Heart left ventricle (tissue), 16 donors: ENCODE data around the gene NEDD9. TPM values are rescaled to one million over a fixed set of nuclear protein-coding genes. Genes with fewer than 3 reads are reported as not detected.

Source experiments
- ATAC-seq, 4 donors: fragments of 200-7000 bp; cut with Tn5 transposase; one replicate each; pipeline ENCODE4 v1.9.1; 2020 to 2022; ENCODE audit warnings: moderate library complexity in 4 of 4, mild to moderate bottlenecking in 3 of 4, moderate number of reproducible peaks in 1 of 4
- DNase-seq, 5 donors: peaks; one replicate each; pipeline ENCODE4 v3.0.0-alpha.2; 2020
- H3K27ac ChIP-seq, 12 donors: fragments of 200-600 bp; sonication (generic) in 4 of 12; one replicate each; pipeline versions ENCODE4 v1.5.0 to v1.8.0; 2016 to 2022; ENCODE audit warnings: mild to moderate bottlenecking in 2 of 12
- H3K27me3 ChIP-seq, 9 donors: fragments of 200-600 bp; sonication (generic) in 2 of 9; one replicate each; pipeline versions ENCODE4 v1.5.1 to v1.8.0; 2016 to 2022; ENCODE audit warnings: mild to moderate bottlenecking in 3 of 9
- H3K36me3 ChIP-seq, 9 donors: fragments of 200-600 bp; sonication (generic) in 2 of 9; one replicate each; pipeline versions ENCODE4 v1.5.0 to v1.8.0; 2018 to 2022; ENCODE audit warnings: mild to moderate bottlenecking in 2 of 9
- H3K4me1 ChIP-seq, 12 donors: fragments of 200-600 bp; sonication (generic) in 4 of 12; one replicate each; pipeline versions ENCODE4 v1.5.0 to v1.8.0; 2016 to 2022; ENCODE audit warnings: mild to moderate bottlenecking in 3 of 12
- H3K4me3 ChIP-seq, 12 donors: fragments of 200-600 bp; sonication (generic) in 4 of 12; one replicate each; pipeline versions ENCODE4 v1.5.0 to v1.8.0; 2017 to 2022; ENCODE audit warnings: mild to moderate bottlenecking in 9 of 12, moderate library complexity in 4 of 12
- H3K9me3 ChIP-seq, 12 donors: fragments of 200-600 bp; sonication (generic) in 4 of 12; one replicate each; pipeline versions ENCODE4 v1.5.0 to v1.8.0; 2016 to 2022; ENCODE audit warnings: mild to moderate bottlenecking in 1 of 12
- POLR2A ChIP-seq, 2 donors: fragments of 450-650 bp; IDR thresholded peaks; one replicate each; pipeline ENCODE4 v1.6.1; 2017; ENCODE audit warnings: antibody characterized with exemption in 2 of 2, mild to moderate bottlenecking in 2 of 2, moderate library complexity in 2 of 2
- WGBS, 4 donors: extraction: QIAGEN DNeasy Blood & Tissue Kit in 2 of 4; methylation state at CpG; one replicate each; pipeline versions ENCODE4 v1.1.5 to v1.1.7; 2013 to 2018; 5-methylcytosine and 5-hydroxymethylcytosine counted together
- intact Hi-C, 10 donors: fragments of 100-400 bp; cut with DNase I; formaldehyde crosslinking; loops; one replicate each; pipeline versions ENCODE4 v1.11.1 to v1.14.2; 2022
- polyA plus RNA-seq, 2 donors: library from polyadenylated mRNA; stranded (reverse); fragments of 200-250 nt; gene quantifications; one replicate each; pipeline ENCODE4 v1.2.3, GENCODE V29; 2013
- total RNA-seq, 9 donors: library from RNA; depleted of rRNA in 2 of 9; stranded (reverse); fragments of >200 nt in 2 of 9; fragmentation: NEBNext Ultra II Directional in 3 of 9; extraction: Animal tissue kit (Norgen Biotek cat#: 25700) in 3 of 9; gene quantifications; one replicate each; pipeline versions ENCODE4 v1.1.0 to v1.2.4, GENCODE V29; 2016 to 2023
- TF ChIP-seq, protein P1 (sequence below), 12 donors: fragments of 200-600 bp; sonication (generic) in 4 of 12; IDR thresholded peaks; one replicate each; pipeline versions ENCODE4 v1.5.0 to v1.8.0; 2018 to 2022; ENCODE audit warnings: antibody characterized with exemption in 12 of 12, mild to moderate bottlenecking in 5 of 12
- donor health status: ischemic (EF 13 %, LVEDD 7.1; RV severe dilation, severe dysfunction).
- donor health status: healthy with polysubstance abuse.
- donor health status: DM: no; HTN: yes; CAD: no.
- donor health status: DM: no; HTN: no; CAD: no.
- donor health status: ischemic (EF 25% LVEDD 6.9; RV normal size, moderate dysfunction).
- donor health status: ischemic (EF 25% LVEDD 5.7; RV mildly dilated, moderate dysfunction).
- donor health status: healthy.
- donor health status: DM: yes; HTN: yes; CAD: no.
- donor health status: ischemic (EF 35%, LVEDD 5.7; RV mildly dilated, moderate dysfunction).
- donor health status: nonischemic (EF 11% LVEDD 7.7; RV severe dilation, severe dysfunction).
- donor health status: DM: yes; HTN: yes; CAD: no.
- donor health status: PGD.
- donor health status: ischemic (EF 29% LVEDD 5.4; RV normal size, mild dysfunction).
- donor health status: nonischemic (EF 23%, LVEDD 6.1; RV moderate dilation, normal function).

The NEDD9 gene
- total and polyA plus RNA-seq, 11 donors, result 10.2 to 55.7 (median 20.9) TPM

- H3K4me1 ChIP-seq, result peaks cover 0 to 18% (median 0%) of the 10 kb centered on the region in 12 donors
- DNase-seq (no peak), ATAC-seq (no peak)
- TF ChIP-seq, protein P1, sequence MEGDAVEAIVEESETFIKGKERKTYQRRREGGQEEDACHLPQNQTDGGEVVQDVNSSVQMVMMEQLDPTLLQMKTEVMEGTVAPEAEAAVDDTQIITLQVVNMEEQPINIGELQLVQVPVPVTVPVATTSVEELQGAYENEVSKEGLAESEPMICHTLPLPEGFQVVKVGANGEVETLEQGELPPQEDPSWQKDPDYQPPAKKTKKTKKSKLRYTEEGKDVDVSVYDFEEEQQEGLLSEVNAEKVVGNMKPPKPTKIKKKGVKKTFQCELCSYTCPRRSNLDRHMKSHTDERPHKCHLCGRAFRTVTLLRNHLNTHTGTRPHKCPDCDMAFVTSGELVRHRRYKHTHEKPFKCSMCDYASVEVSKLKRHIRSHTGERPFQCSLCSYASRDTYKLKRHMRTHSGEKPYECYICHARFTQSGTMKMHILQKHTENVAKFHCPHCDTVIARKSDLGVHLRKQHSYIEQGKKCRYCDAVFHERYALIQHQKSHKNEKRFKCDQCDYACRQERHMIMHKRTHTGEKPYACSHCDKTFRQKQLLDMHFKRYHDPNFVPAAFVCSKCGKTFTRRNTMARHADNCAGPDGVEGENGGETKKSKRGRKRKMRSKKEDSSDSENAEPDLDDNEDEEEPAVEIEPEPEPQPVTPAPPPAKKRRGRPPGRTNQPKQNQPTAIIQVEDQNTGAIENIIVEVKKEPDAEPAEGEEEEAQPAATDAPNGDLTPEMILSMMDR (IDR thresholded peaks at IDR 0.05), result no peak
- TF ChIP-seq POLR2A (IDR thresholded peaks at IDR 0.05), result no peak
- H3K4me3 ChIP-seq, result no peak overlapping the region
- H3K27me3 ChIP-seq, result no peaks in the 10 kb centered on the region
- no peaks in the 10 kb centered on the region for H3K36me3 ChIP-seq
- no peaks in the 10 kb centered on the region for H3K9me3 ChIP-seq
- intact Hi-C loops, result loop anchor here in 5 of 10 donors (5.0 to 10.0 kb wide), 2 partner anchors 432 to 435 kb away; no protein-coding TSS in a partner anchor
- no peak overlapping the region for H3K27ac ChIP-seq
- 94 to 98% (median 96%) methylated on average over 8 of the region's 8 CpGs for WGBS, 4 donors
These were observed 90.0 kb downstream of the NEDD9 start for GRCh38 chr6:11142296-11143027.

DNA sequence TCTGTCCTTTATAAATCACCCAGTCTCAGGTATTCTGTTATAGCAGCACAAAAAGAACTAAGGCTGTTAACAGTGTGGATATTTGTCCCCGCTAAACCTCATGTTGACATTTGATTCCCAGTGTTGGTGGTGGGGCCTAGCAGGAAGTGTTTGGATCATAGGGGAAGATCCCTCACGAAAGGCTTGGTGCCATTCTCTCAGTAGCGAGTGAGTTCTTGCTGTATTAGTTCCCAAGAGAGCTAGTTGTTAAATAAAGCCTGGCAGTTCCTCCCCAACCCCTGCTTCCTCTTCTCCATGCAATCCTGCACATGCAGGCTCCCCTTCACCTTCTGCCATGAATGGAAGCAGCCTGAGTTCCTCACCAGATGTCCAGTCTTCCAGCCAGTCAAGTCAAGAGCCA lies 91.2 kb downstream of the NEDD9 start:
- DNase-seq, result no peak
- H3K9me3 ChIP-seq, result no peaks in the 10 kb centered on the region
- peaks cover 0 to under 1% (median 0%) of the 10 kb centered on the region in 9 donors for H3K36me3 ChIP-seq
- 77 to 86% (median 82%) methylated on average over 3 of the region's 3 CpGs for WGBS, 4 donors
- no peak for TF ChIP-seq POLR2A (IDR thresholded peaks at IDR 0.05)
- TF ChIP-seq, protein P1 (IDR thresholded peaks at IDR 0.05), result no peak
- H3K4me3 ChIP-seq, result no peak overlapping the region
- intact Hi-C loops, result loop anchor here in 5 of 10 donors (5.0 to 10.0 kb wide), 2 partner anchors 434 to 436 kb away; no protein-coding TSS in a partner anchor
- H3K27ac ChIP-seq, result no peak overlapping the region
- H3K4me1 ChIP-seq, result peaks cover 0 to 18% (median 0%) of the 10 kb centered on the region in 12 donors
- no peak for ATAC-seq
- no peaks in the 10 kb centered on the region for H3K27me3 ChIP-seq

DNA sequence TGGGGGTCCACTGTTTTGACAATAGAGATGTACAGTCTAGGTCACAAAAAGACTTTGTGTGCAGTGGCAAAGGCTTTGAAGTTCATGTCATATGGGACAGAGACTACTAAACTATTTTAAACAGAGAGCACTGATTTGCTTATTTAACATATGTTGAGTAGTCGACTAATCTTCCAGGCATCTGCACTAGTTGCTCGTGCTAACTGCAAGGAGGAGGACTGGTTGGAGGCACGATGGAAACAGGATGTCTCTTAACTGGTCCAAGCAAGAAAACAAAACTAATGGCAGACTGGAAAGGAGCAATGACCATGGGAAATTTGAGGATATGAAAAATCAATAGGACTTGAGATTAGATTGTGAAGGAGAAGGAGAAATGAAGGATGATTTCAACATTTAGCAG lies 92.4 kb downstream of the NEDD9 start:
- WGBS, 4 donors, result 63 to 81% (median 77%) methylated on average over 3 of the region's 3 CpGs
- H3K36me3 ChIP-seq, result peaks cover 0 to 13% (median 8%) of the 10 kb centered on the region in 9 donors
- H3K9me3 ChIP-seq, result no peaks in the 10 kb centered on the region
- no peaks in the 10 kb centered on the region for H3K27me3 ChIP-seq
- H3K4me1 ChIP-seq, result peaks cover 0 to 18% (median 0%) of the 10 kb centered on the region in 12 donors
- no peak overlapping the region for H3K27ac ChIP-seq
- no peak for ATAC-seq
- no peak for DNase-seq
- TF ChIP-seq POLR2A (IDR thresholded peaks at IDR 0.05), result no peak
- TF ChIP-seq, protein P1 (IDR thresholded peaks at IDR 0.05), result no peak
- no peak overlapping the region for H3K4me3 ChIP-seq
- intact Hi-C loops, result loop anchor here in 5 of 10 donors (5.0 to 10.0 kb wide), 2 partner anchors 435 to 437 kb away; no protein-coding TSS in a partner anchor

DNA sequence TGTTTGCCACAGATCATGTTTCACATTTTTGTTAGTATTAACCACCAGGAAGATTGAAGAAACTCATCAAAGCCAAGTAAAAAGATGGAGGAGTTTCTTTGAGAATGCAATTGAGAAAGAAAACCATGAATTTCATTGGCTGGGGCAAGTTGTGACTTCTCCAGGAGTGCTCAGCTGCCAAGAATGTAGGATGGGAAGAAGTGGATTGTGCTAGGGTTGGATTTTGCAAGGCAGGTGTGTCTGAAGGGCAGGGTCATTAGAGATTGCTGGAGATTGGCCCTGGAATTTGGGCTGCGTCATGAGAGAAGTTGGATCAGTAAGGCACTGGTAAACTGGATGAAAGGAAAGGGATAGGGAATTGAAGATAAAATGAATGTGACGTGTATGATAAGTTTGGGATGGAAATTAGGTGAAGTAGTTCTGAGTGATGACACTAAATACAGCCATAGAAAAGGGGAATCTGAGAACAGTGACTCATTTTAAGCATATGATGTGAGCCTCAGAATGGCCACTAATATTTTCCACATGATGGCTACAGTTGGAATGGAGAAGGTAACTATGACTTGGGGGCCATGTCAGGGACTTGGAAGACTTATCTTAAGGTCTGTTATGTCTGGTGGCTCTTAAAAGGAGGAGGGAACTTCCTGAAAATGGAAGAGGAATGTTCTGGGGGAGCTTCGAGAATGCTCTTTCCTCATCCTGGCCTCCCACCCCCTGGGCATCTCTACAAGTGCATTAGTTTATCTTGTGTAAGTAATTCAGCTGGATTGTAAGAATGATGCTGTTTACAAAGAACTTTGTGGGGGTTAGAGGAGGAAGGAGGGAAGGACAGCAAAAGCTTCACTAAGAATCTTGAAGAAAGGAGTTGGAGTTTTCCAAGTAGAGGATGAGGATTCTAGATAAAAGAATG lies 93.2 kb downstream of the NEDD9 start:
- intact Hi-C loops, result no loop called here
- Histone ChIP-seq H3K4me3 (no peak overlapping the region), H3K36me3 (peaks cover 0 to 20% (median 15%) of the 10 kb centered on the region in 9 donors), H3K27ac (no peak overlapping the region), H3K4me1 (peaks cover 0 to 14% (median 0%) of the 10 kb centered on the region in 12 donors), H3K9me3 (no peaks in the 10 kb centered on the region), H3K27me3 (no peaks in the 10 kb centered on the region)
- no peak for TF ChIP-seq POLR2A (IDR thresholded peaks at IDR 0.05)
- TF ChIP-seq, protein P1 (IDR thresholded peaks at IDR 0.05), result no peak
- ATAC-seq, result no peak
- DNase-seq, result no peak
- 84 to 94% (median 90%) methylated on average over 3 of the region's 3 CpGs for WGBS, 4 donors
